Astrocyte of the spinal cord (primary cell): ENCODE results near the gene TRPV5.

Source experiments
- DNase-seq: peaks from one replicate; pipeline ENCODE4 v3.0.0; 2011; ENCODE audit warnings: low read depth, low spot score
- H3K4me3 ChIP-seq: 2 replicates; pipeline ENCODE4 v1.5.1; 2011; ENCODE audit warnings: low read depth, mild to moderate bottlenecking, low read length, moderate library complexity
- in situ Hi-C: cut with HindIII; loops from 2 replicates; pipeline ENCODE4 v1.10.0; 2017; ENCODE audit warnings: low sequenced_read_pairs
- TF ChIP-seq, protein P1 (sequence below): IDR thresholded peaks from 2 replicates; pipeline ENCODE4 v1.5.1; 2012; ENCODE audit warnings: low read depth, mild to moderate bottlenecking, low read length, inconsistent platforms

The TRPV5 gene

DNA sequence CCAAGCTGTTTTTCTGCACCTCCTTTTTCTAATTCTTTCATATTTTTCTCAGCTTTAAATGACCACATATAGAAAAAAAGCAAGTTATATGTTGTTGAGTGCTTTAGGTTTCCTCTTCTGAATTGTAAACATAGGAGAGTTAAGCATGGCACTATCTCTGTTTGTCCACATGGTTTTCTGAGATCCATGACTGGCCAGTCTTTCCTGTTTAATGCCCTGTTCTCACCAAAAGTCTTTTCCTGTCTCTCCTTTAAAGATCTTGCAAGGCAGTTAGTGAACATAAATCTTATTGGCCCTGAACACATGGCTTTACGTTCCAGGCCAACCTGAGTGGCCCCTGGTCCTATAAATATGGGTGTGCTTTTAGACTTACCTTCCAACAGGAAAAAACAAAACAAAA lies 19.4 kb downstream of the TRPV5 start:
- TF ChIP-seq, protein P1, sequence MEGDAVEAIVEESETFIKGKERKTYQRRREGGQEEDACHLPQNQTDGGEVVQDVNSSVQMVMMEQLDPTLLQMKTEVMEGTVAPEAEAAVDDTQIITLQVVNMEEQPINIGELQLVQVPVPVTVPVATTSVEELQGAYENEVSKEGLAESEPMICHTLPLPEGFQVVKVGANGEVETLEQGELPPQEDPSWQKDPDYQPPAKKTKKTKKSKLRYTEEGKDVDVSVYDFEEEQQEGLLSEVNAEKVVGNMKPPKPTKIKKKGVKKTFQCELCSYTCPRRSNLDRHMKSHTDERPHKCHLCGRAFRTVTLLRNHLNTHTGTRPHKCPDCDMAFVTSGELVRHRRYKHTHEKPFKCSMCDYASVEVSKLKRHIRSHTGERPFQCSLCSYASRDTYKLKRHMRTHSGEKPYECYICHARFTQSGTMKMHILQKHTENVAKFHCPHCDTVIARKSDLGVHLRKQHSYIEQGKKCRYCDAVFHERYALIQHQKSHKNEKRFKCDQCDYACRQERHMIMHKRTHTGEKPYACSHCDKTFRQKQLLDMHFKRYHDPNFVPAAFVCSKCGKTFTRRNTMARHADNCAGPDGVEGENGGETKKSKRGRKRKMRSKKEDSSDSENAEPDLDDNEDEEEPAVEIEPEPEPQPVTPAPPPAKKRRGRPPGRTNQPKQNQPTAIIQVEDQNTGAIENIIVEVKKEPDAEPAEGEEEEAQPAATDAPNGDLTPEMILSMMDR: no peak
- no peak for DNase-seq
- in situ Hi-C loops: no loop called here
- H3K4me3 ChIP-seq: no peak overlapping the region

DNA sequence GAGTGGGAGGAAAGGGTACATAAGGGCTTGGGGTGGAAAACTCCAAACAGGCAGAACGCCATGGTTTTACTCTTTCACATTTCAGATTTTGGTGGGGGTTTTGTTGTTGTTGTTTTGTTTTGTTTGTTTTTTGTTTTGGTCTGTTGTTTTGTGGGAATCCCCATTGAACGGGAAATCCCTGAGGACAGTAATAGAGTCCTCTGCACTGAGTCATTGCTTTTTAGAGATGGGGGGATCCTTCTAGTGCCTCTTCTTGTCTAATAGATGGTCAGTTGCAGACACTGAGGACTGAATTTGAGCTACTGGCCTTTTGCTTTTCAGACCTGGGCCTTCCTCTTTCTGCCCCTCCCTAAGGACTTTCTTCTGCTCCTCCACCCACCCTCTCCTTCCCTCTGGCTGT lies 20.0 kb downstream of the TRPV5 start:
- DNase-seq: no peak
- in situ Hi-C loops: no loop called here
- no peak overlapping the region for H3K4me3 ChIP-seq
- TF ChIP-seq, protein P1: no peak

DNA sequence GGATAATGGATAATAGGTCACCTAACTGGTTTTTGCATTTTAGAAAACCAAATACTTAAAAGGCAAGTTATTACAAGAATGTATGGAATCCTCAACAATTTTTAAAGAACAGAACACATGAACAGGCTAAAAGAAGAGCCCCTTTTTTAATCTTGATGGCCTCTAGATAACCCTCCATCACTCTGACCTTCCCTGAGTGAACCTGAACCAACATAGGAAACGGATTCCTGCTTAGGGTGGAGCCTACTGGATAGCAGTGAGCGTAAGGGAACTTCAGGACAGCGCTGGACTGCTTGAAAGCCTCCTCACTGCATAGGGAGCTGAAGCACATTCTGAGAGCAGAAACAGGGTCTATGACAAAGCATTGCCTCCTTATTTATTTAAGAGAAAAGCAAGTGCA lies 20.5 kb downstream of the TRPV5 start:
- no peak overlapping the region for H3K4me3 ChIP-seq
- TF ChIP-seq, protein P1: no peak
- in situ Hi-C loops: no loop called here
- DNase-seq: no peak

DNA sequence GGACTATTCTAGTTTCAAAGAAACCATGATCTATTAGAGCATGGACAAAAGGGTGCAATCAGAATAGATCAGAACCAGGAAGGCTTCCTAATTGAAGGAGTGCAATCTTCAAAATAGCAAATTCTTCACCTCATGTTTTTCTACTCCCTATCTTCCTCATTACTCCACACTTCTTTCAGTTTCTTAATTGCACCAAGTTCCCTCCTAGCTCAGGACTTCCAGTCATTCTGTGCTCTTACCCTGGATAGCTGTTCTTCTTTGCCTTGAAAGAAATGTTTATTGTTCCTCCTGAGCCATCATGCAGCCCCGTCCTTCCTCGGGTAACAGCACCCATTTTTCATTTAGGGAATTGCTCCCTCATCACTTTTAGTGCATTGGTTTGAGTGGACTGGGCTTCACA lies 23.1 kb downstream of the TRPV5 start:
- no peak overlapping the region for H3K4me3 ChIP-seq
- TF ChIP-seq, protein P1: no peak
- in situ Hi-C loops: no loop called here
- DNase-seq: no peak

DNA sequence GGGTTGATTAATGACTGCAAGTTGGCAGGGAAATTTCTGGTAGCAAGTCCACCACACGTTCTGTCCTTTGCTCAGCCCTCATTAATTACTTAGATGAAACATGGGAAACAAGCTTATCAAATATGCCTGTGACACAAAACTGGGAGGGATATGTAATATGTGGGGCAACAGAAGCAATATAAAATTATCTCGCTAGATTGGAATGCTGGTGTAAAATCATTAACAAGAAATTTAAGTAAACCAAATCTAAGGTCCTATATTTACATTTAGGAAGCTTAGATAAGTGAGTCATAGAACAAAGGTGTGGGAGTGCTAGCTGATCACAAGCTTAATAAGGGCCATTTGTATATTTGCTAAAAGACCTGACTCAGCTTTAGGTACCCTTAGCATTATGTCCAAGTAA lies 23.5 kb downstream of the TRPV5 start:
- DNase-seq: no peak
- no peak overlapping the region for H3K4me3 ChIP-seq
- TF ChIP-seq, protein P1: no peak
- in situ Hi-C loops: no loop called here

DNA sequence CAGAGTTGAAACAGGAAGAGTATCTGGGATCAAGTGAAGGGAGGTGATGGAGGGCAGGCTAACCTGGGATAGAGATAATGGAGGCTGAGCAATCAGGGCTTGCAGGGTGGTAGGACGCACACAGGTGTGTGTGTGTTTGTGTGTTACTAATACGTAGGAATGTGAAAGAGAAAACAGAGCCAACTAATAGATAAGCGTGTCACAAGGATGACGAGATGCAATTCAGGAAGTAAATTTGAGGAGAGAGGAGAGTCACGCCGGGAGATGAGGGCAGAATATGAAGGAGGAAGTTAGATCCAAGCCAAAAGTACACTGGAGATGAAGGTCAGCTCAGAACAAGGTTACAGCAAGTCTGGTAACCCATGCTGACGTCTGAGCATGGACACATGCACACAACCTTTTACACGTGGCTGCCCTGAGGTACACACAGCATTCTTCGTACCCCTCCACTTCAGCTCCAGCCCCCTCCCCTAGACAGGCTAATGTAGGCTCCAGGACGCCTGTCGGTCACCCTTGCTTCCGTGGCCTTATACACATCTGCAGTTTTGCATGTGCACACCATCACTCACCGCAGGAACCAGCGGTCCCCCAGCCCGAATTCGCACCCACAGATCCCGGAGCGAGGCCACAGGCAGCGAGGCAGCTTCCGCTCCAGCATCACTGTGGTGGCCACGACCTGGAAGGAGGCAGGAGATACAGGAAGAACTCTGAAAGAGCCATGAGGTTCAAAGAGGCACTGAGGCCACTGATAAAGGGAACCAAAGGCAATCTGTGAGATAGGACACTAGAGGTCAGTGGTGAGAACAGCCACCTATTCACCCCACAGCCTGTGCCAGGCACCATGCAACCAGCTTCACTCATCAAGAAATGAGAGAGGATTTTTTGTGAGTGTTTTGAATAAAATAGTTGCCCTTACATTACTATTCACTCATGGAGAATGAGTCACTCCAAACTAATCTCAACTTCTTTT lies 24.3 kb downstream of the TRPV5 start:
- H3K4me3 ChIP-seq: no peak overlapping the region
- no peak for DNase-seq
- TF ChIP-seq, protein P1: no peak
- in situ Hi-C loops: no loop called here
